ENCODE results near the gene EXO1. TPM values are rescaled to one million over a fixed set of nuclear protein-coding genes. Genes with fewer than 3 reads are reported as not detected.

Gene EXO1
- total RNA-seq, 1 donor from 2014 or later: 2.3 TPM

- DNase-seq (no peak), ATAC-seq (ENCODE audit: low read depth) (peak; percentile 74)
- Mint-ChIP-seq H3K27ac (no peak overlapping the region), H3K9me3 (no peaks in the 10 kb centered on the region), H3K4me3 (no peak overlapping the region), H3K36me3 (ENCODE audit: low read depth) (no peaks in the 10 kb centered on the region), H3K4me1 (peaks cover 17% of the 10 kb centered on the region), H3K27me3 (no peaks in the 10 kb centered on the region)
- ChIA-PET CTCF (interaction anchor here (1.3 kb wide), 1 partner anchor 159 kb away, joined by 3 read pairs; the partner anchor contains the start of gene MAP1LC3C), POLR2A (no interaction called here)
- intact Hi-C loops (cut with micrococcal nuclease): loop anchor here (10.0 kb wide), 1 partner anchor 175 kb away; no protein-coding TSS in a partner anchor
- TF ChIP-seq CTCF (IDR thresholded peaks at IDR 0.05): no peak
Observed at GRCh38 chr1:241839369-241839979, 8.5 kb upstream of the EXO1 start.

GRCh38 chr1:241840164-241840563, 7.8 kb upstream of the EXO1 start:
- intact Hi-C loops (cut with micrococcal nuclease): no loop called here
- DNase-seq (no peak), ATAC-seq (ENCODE audit: low read depth) (no peak)
- H3K36me3 Mint-ChIP-seq (ENCODE audit: low read depth): no peaks in the 10 kb centered on the region
- H3K4me3 Mint-ChIP-seq: no peak overlapping the region
- H3K27me3 Mint-ChIP-seq: no peaks in the 10 kb centered on the region
- no peak overlapping the region for H3K27ac Mint-ChIP-seq
- no peaks in the 10 kb centered on the region for H3K9me3 Mint-ChIP-seq
- H3K4me1 Mint-ChIP-seq: peaks cover 17% of the 10 kb centered on the region
- CTCF ChIA-PET: no interaction called here
- TF ChIP-seq CTCF (IDR thresholded peaks at IDR 0.05): no peak
- POLR2A ChIA-PET: no interaction called here

- TF ChIP-seq CTCF (IDR thresholded peaks at IDR 0.05): no peak
Observed at GRCh38 chr1:241841691-241842090, 6.3 kb upstream of the EXO1 start.

GRCh38 chr1:241842565-241842964, 5.4 kb upstream of the EXO1 start:
- TF ChIP-seq CTCF (IDR thresholded peaks at IDR 0.05): no peak
- ChIA-PET POLR2A (no interaction called here), CTCF (interaction anchor here (1.4 kb wide), 1 partner anchor 54 kb away, joined by 3 read pairs; no protein-coding TSS in a partner anchor)
- no peak for ATAC-seq (ENCODE audit: low read depth)
- no peaks in the 10 kb centered on the region for H3K27me3 Mint-ChIP-seq
- DNase-seq: no peak
- H3K9me3 Mint-ChIP-seq: no peaks in the 10 kb centered on the region
- no peak overlapping the region for H3K27ac Mint-ChIP-seq
- no peaks in the 10 kb centered on the region for H3K36me3 Mint-ChIP-seq (ENCODE audit: low read depth)
- intact Hi-C loops (cut with micrococcal nuclease): no loop called here
- H3K4me1 Mint-ChIP-seq: peaks cover 19% of the 10 kb centered on the region
- no peak overlapping the region for H3K4me3 Mint-ChIP-seq

More at GRCh38 chr1:241841691-241842090, 6.3 kb upstream of the EXO1 start:
- Mint-ChIP-seq H3K4me3 (no peak overlapping the region), H3K27me3 (no peaks in the 10 kb centered on the region), H3K9me3 (no peaks in the 10 kb centered on the region), H3K4me1 (peaks cover 17% of the 10 kb centered on the region), H3K36me3 (ENCODE audit: low read depth) (no peaks in the 10 kb centered on the region), H3K27ac (no peak overlapping the region)
- intact Hi-C loops (cut with micrococcal nuclease): no loop called here
- ATAC-seq (ENCODE audit: low read depth) (no peak), DNase-seq (no peak)
- POLR2A ChIA-PET: no interaction called here
- CTCF ChIA-PET: no interaction called here

- POLR2A ChIA-PET: no interaction called here
- no peak overlapping the region for H3K27ac Mint-ChIP-seq
- no peak for ATAC-seq (ENCODE audit: low read depth)
- H3K9me3 Mint-ChIP-seq: no peaks in the 10 kb centered on the region
- no peaks in the 10 kb centered on the region for H3K27me3 Mint-ChIP-seq
- DNase-seq: no peak
- CTCF ChIA-PET: no interaction called here
- H3K36me3 Mint-ChIP-seq (ENCODE audit: low read depth): peaks cover 2% of the 10 kb centered on the region
- no peak overlapping the region for H3K4me3 Mint-ChIP-seq
- H3K4me1 Mint-ChIP-seq: peaks cover 24% of the 10 kb centered on the region
- intact Hi-C loops (cut with micrococcal nuclease): no loop called here
- TF ChIP-seq CTCF (IDR thresholded peaks at IDR 0.05): no peak
Observed at GRCh38 chr1:241844593-241844992, 3.4 kb upstream of the EXO1 start.

All from activated B cell treated with CpG ODN at 0.5 μM for 24 hours (primary cell).